NCI-H526 (cell line): Measurements from ENCODE around the gene PID1.

Source experiments
- DNase-seq, 2 experiments: peaks; one replicate each; lab custom pipeline; 2025; lab: John Stamatoyannopoulos, UW

PID1 gene

DNA sequence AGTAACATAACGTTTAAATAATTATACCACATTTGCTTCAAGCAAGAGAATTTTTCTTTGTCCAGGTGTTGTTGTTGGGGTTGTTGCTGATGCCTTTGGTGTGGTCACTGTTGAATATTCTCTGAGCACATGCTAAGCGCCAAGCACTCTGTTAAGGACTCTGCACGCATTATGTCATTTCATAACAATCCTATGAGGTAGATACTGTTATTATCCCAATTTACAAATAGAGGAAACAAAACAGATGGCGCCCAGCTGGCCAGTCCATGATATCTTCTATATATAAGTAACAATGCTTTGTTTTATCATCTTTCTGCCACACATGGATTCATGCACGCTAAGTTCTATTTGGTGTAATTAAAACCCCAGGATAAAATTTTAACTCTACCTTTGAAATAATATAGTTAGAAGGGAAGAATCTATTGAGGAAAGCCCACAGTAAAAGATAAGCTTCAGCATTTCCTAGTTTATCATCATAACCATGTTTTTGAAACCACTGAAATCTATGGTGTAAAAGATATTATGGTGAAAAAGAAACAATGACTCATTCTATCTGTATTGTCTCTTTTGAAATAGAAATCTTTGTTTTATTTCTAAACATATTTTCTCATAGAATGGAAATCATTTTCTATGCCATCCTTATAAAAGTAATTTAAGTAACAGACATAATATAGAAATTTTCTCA, 199.7 kb downstream of the PID1 start:
- no peak for DNase-seq

GRCh38 chr2:229066121-229066715, 204.9 kb downstream of the PID1 start:
- no peak for DNase-seq

GRCh38 chr2:229064749-229065148, 206.3 kb downstream of the PID1 start:
- DNase-seq: no peak

GRCh38 chr2:229060147-229060546, 210.9 kb downstream of the PID1 start:
- no peak for DNase-seq

- no peak for DNase-seq
Observed at GRCh38 chr2:229059331-229060033, 211.6 kb downstream of the PID1 start.

DNA sequence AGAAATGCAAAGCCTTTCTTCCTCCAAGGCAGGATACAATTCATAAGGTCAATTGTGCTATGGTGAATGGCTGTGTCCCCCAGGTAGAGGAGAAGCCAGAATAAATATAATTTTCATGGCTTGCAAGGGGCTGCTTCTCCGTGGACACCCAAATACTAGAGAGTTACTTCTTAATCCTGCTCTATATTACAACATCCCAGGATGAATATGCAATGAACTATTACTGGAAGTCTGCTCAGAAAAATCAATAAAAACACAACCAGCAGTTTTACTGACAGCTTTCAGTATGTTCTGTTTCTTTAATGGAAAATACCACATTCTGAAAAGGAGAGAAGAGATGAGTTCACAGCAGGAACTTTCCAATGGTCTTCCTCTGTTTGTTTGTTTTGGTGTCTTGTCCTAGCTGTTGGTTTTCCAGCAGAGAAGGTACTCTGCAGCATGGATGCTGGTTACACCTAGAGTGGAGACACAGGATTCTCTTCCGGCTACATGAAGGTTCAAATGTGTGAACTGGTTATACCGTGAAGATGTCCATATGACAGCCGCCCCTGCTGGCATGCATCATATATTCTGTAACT, 213.0 kb downstream of the PID1 start:
- DNase-seq: no peak

- DNase-seq: no peak
Observed at GRCh38 chr2:229054311-229054710, 216.8 kb downstream of the PID1 start.

DNA sequence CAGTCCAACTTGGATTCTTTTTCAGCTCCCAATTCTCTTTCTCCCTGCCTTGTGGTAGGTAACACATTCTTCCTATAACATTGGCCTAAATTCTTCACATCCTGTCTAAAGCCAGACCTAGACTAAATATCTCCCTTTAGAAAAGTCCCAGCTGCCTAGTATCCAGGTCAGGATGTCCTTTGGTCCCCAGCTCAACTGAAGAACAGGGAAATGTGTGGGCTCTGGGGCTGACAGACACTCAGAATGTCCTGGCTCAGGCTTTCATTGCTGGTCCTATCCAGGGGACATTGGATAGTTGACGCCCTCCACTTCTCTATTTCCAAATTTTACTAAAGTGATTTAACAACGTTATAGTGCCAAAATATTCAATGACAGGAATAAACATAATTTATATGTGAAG, 219.3 kb downstream of the PID1 start:
- DNase-seq: no peak

DNA sequence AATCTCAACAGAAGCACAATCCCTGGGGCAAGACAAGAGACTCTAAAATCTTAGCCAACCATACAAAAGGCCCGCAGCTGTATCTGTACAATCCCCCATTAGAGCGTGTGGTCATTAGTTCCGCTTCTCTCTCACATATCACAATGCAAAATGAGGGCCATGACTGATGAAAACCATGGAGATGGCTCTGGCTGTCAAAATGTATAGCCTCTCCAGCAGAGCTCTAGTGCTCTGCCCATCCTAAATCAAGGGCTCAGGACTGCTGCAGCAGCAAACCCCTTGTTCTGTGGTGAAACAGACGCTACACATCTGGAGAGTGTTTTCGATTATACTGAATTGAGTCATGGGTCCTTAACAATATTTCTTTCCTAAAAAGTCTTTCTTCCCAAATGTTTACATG, 221.0 kb downstream of the PID1 start:
- DNase-seq: no peak

DNA sequence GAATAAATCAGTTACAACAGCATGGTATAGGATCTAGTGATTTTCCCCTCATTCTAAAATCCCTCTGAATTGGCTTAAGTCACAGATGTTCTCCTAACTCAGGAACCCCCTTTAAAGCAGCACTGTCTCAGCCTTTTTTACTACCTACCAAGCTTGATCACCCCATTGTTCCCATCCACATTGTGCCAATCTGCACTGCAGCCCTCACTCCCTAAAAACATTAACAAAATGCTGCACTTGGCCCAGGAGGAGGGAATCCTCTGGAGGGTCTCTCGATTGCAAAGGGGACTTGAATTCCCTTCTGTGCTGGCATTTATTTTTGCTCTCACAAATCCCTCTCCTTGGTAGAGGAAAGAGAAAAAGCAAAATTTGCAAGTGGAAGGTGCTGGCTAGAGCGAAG, 223.0 kb downstream of the PID1 start:
- DNase-seq: no peak

DNA sequence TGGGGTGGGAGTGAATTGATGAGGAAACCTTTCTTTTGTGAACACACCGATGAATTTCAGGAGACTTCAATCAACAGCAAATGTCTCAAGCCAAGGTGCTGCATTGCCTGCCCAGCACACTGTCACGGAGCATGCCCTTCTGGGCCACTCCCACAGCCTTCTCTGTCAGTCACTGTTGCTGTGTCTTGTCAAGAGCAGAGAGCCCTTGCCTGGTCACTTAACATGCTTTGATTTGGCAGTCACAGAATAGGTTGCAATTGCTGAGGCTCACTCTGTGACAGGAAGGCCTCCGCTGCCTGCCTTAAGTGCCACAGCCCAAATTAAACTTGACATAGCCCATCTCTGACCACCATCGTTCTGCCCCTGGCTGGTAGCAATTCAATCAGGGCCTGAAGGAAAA, 225.4 kb downstream of the PID1 start:
- no peak for DNase-seq

DNA sequence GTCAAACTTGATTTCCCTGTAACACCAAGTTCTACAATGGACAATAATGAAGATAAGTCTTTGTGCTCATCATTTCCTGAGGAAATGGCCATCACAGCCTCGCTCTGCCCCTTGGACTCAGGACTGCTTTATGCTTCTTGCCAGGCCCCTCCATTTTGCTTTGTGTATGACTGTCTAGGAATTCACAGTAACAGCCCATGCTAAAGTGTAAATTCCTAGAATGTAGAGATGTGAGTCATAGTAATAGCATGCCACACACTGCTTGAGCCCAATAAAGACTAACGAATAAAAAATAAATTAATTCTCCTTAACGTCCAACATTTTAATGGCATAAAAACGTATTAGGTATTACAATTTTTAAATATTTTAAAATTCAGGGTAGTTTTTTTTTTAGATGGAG, 226.5 kb downstream of the PID1 start:
- DNase-seq: no peak

DNA sequence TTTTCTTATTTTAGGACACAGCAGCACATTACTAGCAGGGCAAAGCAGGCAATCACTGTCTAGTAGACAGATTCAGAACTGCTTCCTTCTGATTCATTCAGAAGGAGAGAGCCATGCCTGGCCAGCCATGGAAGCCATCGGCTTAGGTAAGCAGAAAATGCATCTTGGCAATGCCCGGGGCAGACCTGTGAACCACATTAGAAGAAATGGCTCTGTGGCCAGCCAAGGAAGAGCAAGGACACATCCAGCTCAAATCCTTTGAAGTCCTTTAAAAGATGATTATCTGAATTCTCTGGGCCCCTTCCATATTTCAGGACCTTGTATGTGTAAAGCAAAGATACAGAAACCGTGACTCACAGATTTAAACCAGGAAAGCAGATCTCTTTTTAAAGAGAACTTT, 227.4 kb downstream of the PID1 start:
- DNase-seq: no peak

- no peak for DNase-seq
Observed at GRCh38 chr2:229042349-229042748, 228.7 kb downstream of the PID1 start.

- DNase-seq: no peak
Observed at GRCh38 chr2:229041691-229042090, 229.4 kb downstream of the PID1 start.

- DNase-seq: no peak
Observed at GRCh38 chr2:229037621-229038020, 233.5 kb downstream of the PID1 start.

- no peak for DNase-seq
Observed at GRCh38 chr2:229033816-229034215, 237.3 kb downstream of the PID1 start.

GRCh38 chr2:229032608-229033234, 238.4 kb downstream of the PID1 start:
- DNase-seq: no peak

- DNase-seq: no peak
Observed at GRCh38 chr2:229027353-229028105, 243.6 kb downstream of the PID1 start.

- no peak for DNase-seq
Observed at GRCh38 chr2:229025653-229026052, 245.4 kb downstream of the PID1 start.

GRCh38 chr2:229022652-229023051, 248.4 kb downstream of the PID1 start:
- no peak for DNase-seq

DNA sequence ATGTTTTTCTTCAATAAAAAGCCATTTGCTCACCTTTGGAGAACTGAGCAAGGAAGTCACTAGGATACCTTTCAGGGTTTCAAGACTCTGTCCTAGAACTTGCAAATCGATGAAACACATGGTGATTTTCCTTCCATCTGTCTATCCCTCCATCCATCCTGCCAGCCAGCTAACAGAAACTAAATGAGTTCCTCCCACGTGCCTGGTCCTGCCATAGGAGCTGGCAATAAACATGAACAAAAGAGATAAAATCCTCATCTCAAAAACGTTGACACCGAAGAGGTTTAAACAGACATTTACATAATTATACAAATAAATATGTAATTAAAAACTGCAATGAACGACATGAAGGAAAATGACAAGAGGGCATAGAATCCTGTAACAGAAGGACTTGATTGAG, 249.0 kb downstream of the PID1 start:
- DNase-seq: no peak
